Small intestine (tissue), 7 donors: Measurements from ENCODE around the gene S100A12. TPM values are rescaled to one million over a fixed set of nuclear protein-coding genes. Genes with fewer than 3 reads are reported as not detected.
A peak's percentile ranks its signal among the peaks of the same experiment; 100 is the strongest.

Source experiments
- DNase-seq, 2 donors: peaks; one replicate each; pipeline versions ENCODE4 v3.0.0 to v3.0.0-alpha.2; 2013
- FAIRE-seq: peaks from 2 replicates; lab custom pipeline; 2012; peaks lifted over from hg19 to GRCh38; lab: Jason Lieb, UNC
- H3K27ac ChIP-seq, 3 donors: one replicate each; pipeline ENCODE4 v1.5.1; 2013; ENCODE audit warnings: low read length in 2 of 3, mild to moderate bottlenecking in 2 of 3, control low read depth in 1 of 3, inconsistent platforms in 1 of 3, low read depth in 1 of 3, moderate library complexity in 1 of 3
- H3K27me3 ChIP-seq, 3 donors: one replicate each; pipeline ENCODE4 v1.6.1; 2013; ENCODE audit warnings: low read length in 3 of 3, inconsistent platforms in 1 of 3; ENCODE audit not compliant: control insufficient read depth in 3 of 3, insufficient read depth in 3 of 3
- H3K36me3 ChIP-seq, 3 donors: one replicate each; pipeline ENCODE4 v1.6.1; 2013; ENCODE audit warnings: low read length in 3 of 3, inconsistent platforms in 1 of 3, low read depth in 1 of 3, mild to moderate bottlenecking in 1 of 3, moderate library complexity in 1 of 3; ENCODE audit not compliant: control insufficient read depth in 3 of 3, insufficient read depth in 2 of 3
- H3K4me1 ChIP-seq, 3 donors: one replicate each; pipeline ENCODE4 v1.6.1; 2013; ENCODE audit warnings: low read length in 2 of 3, inconsistent platforms in 1 of 3, low read depth in 1 of 3, mild to moderate bottlenecking in 1 of 3, moderate library complexity in 1 of 3; ENCODE audit not compliant: control insufficient read depth in 3 of 3, insufficient read depth in 2 of 3
- H3K4me3 ChIP-seq, 3 donors: one replicate each; pipeline ENCODE4 v1.5.1; 2013; ENCODE audit warnings: low read length in 3 of 3, control low read depth in 1 of 3, inconsistent platforms in 1 of 3, low read depth in 1 of 3, mild to moderate bottlenecking in 1 of 3, moderate library complexity in 1 of 3
- H3K9me3 ChIP-seq, 2 donors: one replicate each; pipeline ENCODE4 v1.6.1; 2013; ENCODE audit warnings: low read depth in 1 of 2, low read length in 1 of 2; ENCODE audit not compliant: control insufficient read depth in 2 of 2, insufficient read depth in 1 of 2
- WGBS, 3 donors: extraction: QIAGEN DNeasy Blood & Tissue Kit; methylation state at CpG; one replicate each; pipeline ENCODE4 v1.1.7; 2013; 5-methylcytosine and 5-hydroxymethylcytosine counted together
- polyA plus RNA-seq, 4 donors: library from polyadenylated mRNA; stranded (reverse) in 3 of 4; unstranded in 1 of 4; fragments of 200-250 nt in 3 of 4; fragments of 120-200 nt in 1 of 4; gene quantifications; one replicate each; pipeline versions ENCODE4 v1.2.1 to v1.2.3, GENCODE V29; 2013
- donor health status: healthy with polysubstance abuse.
- donor health status: control.
- donor health status: control.
- donor health status: Bipolar disorder and iron deficiency.
- donor health status: healthy.

S100A12 gene
- polyA plus RNA-seq, 4 donors = 0.85 to 6.7 (median 2.8) TPM; not detected in 1

- Histone ChIP-seq H3K27ac (no peak overlapping the region), H3K4me3 (no peak overlapping the region), H3K4me1 (no peaks in the 10 kb centered on the region), H3K36me3 (no peaks in the 10 kb centered on the region), H3K9me3 (no peaks in the 10 kb centered on the region), H3K27me3 (no peaks in the 10 kb centered on the region)
- FAIRE-seq (no peak), DNase-seq (no peak)
- 61 to 79% (median 62%) methylated on average over 5 of the region's 5 CpGs for WGBS, 3 donors
Measured at GRCh38 chr1:153386500-153386901, 11.1 kb upstream of the S100A12 start.

DNA sequence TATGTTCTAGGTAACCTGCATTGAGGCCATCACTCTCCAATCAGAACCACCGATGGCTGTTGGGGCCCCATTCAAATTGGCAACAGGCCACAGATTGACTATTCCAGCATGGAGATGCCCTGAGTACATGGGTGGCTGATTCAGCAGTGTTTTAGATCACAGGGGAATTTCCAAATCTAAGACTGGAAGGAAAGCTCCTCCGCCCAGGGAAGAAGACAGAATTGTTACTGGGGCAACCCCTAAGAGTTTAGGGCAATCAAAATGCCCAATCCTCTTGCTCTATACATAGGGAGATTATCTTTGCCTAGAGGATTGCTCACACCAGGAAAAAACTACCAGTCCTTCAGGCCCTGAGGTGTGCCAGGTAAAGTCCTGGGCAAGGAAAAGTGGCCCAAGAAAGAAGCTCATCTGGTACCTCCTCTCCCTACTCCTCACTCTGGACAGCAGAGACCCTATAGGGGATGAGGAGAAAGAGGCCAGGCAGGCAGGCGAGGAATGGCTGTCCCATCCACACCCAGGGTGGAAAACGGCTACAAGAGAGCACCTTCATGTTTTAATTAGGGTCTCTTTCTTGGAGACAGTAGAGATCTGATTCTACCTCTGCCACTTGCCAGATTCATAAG is 9.6 kb upstream of the S100A12 start:
- 69 to 77% (median 70%) methylated on average over 4 of the region's 4 CpGs for WGBS, 3 donors
- Histone ChIP-seq H3K36me3 (no peaks in the 10 kb centered on the region), H3K9me3 (no peaks in the 10 kb centered on the region), H3K4me3 (no peak overlapping the region), H3K27ac (no peak overlapping the region), H3K27me3 (no peaks in the 10 kb centered on the region), H3K4me1 (no peaks in the 10 kb centered on the region)
- FAIRE-seq (no peak), DNase-seq (no peak)

DNA sequence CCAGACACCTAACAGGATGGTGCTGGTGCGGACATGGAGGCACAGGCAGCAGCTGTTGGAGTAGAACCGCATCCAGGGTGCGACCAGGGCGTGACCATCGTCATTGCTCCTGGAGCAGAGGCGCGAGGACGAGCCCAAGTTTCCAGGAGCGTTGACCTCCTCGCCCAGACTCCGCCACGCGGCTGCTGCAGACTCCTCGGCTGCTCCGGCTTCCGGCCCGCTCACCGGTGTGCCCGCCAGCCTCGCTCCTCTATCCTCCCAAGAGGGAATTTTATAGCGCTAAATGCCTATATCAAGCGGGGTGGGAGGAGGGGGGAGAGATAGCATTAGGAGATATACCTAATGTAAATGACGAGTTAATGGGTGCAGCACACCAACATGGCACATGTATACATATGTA is 5.3 kb upstream of the S100A12 start:
- WGBS, 3 donors = 91 to 94% (median 94%) methylated on average over 23 of the region's 23 CpGs
- Histone ChIP-seq H3K4me3 (no peak overlapping the region), H3K9me3 (no peaks in the 10 kb centered on the region), H3K4me1 (peaks cover 0 to 10% (median 0%) of the 10 kb centered on the region in 3 donors), H3K36me3 (no peaks in the 10 kb centered on the region), H3K27me3 (no peaks in the 10 kb centered on the region), H3K27ac (no peak overlapping the region)
- DNase-seq = no peak
- no peak for FAIRE-seq

GRCh38 chr1:153379591-153379990 is 4.2 kb upstream of the S100A12 start:
- Histone ChIP-seq H3K9me3 (no peaks in the 10 kb centered on the region), H3K36me3 (no peaks in the 10 kb centered on the region), H3K4me1 (peaks cover 0 to 15% (median 0%) of the 10 kb centered on the region in 3 donors), H3K27ac (no peak overlapping the region), H3K4me3 (no peak overlapping the region), H3K27me3 (no peaks in the 10 kb centered on the region)
- FAIRE-seq (no peak), DNase-seq (no peak)
- WGBS, 3 donors = 81 to 88% (median 85%) methylated on average over 10 of the region's 10 CpGs

DNA sequence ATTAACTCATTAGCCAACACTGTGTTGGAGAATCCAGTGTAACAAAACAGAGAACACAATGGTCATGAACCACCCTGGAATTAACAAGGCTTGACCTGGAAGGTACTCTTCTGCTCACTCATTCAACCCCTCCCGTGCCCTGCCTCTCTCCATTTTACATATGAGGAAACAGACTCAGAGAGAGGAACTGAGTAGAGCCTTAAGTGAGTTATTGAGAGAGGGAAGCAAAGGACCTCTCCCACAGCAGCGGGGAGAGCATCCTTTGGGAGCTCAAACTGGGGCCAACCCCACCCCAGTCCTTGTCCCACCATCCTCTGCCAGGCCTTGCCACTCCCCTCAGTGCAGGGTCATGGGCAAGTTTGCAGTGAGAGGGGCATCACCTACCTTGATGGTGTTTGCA is 1.4 kb downstream of the S100A12 start:
- Histone ChIP-seq H3K36me3 (no peaks in the 10 kb centered on the region), H3K4me1 (peaks cover 0 to 57% (median 0%) of the 10 kb centered on the region in 3 donors), H3K27me3 (no peaks in the 10 kb centered on the region), H3K4me3 (no peak overlapping the region), H3K27ac (no peak overlapping the region), H3K9me3 (no peaks in the 10 kb centered on the region)
- DNase-seq (no peak), FAIRE-seq (no peak)
- 69 to 73% (median 71%) methylated on average over 2 of the region's 2 CpGs for WGBS, 3 donors

GRCh38 chr1:153372571-153372970 is 2.9 kb downstream of the S100A12 start:
- H3K27me3 ChIP-seq = peaks cover 0 to 2% (median 0%) of the 10 kb centered on the region in 3 donors
- H3K36me3 ChIP-seq = no peaks in the 10 kb centered on the region
- H3K9me3 ChIP-seq = no peaks in the 10 kb centered on the region
- FAIRE-seq (no peak), DNase-seq (peak in 1 of 2 donors; percentile 66)
- H3K27ac ChIP-seq = peak overlapping the region in 1 of 3 donors; percentile 43
- WGBS, 3 donors = 53 to 68% (median 63%) methylated on average over 2 of the region's 2 CpGs
- peaks cover 0 to 67% (median 0%) of the 10 kb centered on the region in 3 donors for H3K4me1 ChIP-seq
- no peak overlapping the region for H3K4me3 ChIP-seq

DNA sequence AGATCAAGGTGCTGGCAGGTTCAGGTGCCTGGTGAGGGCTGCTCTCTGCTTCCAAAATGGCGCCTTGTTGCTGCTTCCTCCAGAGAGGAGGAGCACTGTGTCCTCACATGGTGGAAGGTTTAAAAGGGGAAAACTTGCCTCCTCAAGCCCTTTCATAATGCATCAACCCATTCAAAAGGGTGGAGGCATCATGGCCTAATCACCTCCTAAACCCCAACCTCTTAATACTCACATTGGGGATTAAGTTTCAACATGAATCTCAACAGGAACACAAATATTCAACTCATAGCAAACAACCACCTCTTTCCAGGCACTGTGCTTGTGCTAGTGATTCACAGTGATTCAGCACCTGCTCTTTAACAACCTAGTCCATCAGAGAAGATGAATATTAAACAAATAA is 4.2 kb downstream of the S100A12 start:
- Histone ChIP-seq H3K9me3 (no peaks in the 10 kb centered on the region), H3K4me3 (no peak overlapping the region), H3K27me3 (peaks cover 0 to 2% (median 0%) of the 10 kb centered on the region in 3 donors), H3K36me3 (no peaks in the 10 kb centered on the region), H3K4me1 (peaks cover 0 to 62% (median 0%) of the 10 kb centered on the region in 3 donors), H3K27ac (no peak overlapping the region)
- 90 to 100% (median 100%) methylated on average over 1 of the region's 1 CpG for WGBS, 3 donors
- DNase-seq (no peak), FAIRE-seq (no peak)

DNA sequence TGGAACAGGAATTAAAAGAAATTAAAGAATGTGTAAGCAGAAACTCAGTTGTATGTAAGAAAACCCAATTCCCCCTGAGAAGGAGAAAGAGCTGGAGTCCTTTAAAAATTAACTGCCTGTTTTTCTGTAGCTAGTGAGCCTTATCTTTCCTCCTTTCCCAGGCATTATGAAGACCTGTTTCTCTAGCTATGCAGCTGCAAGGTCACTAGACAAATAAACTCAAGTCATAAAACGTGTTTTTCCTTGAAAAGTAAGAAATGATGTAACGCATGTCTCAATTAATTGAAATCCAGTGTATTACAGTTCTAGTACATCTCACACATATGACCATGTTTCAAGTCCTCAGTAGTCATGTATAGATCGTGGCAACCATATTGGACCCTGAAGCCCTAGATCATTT is 5.3 kb downstream of the S100A12 start:
- Histone ChIP-seq H3K4me3 (no peak overlapping the region), H3K27ac (peak overlapping the region in 1 of 3 donors; percentile 56), H3K9me3 (no peaks in the 10 kb centered on the region), H3K36me3 (no peaks in the 10 kb centered on the region), H3K4me1 (peaks cover 0 to 60% (median 0%) of the 10 kb centered on the region in 3 donors), H3K27me3 (peaks cover 0 to 2% (median 0%) of the 10 kb centered on the region in 3 donors)
- DNase-seq = peak in 1 of 2 donors; percentile 62
- 43 to 59% (median 52%) methylated on average over 3 of the region's 3 CpGs for WGBS, 3 donors
- FAIRE-seq = no peak
